GM13977 (cell line): Measurements from ENCODE around the gene BMP6.

Source experiments
- DNase-seq: peaks from one replicate; pipeline ENCODE4 v3.0.0; 2012; ENCODE audit warnings: low spot score
- CTCF ChIP-seq: IDR thresholded peaks from 2 replicates; pipeline ENCODE4 v1.5.1; 2012; ENCODE audit warnings: mild to moderate bottlenecking, control low read depth; ENCODE audit not compliant: insufficient read depth; ENCODE audit errors: extremely low read depth, missing control alignments
- in situ Hi-C: fragments of 300-500 bp; cut with MboI; formaldehyde crosslinking; loops from one replicate; pipeline ENCODE4 v1.12.0; 2022; ENCODE audit warnings: low sequenced_read_pairs, low pct_unique_long_range_greater_than_20kb, mixed read lengths, inconsistent platforms; ENCODE audit not compliant: unreplicated experiment

BMP6 gene

GRCh38 chr6:7776509-7776908, 50.6 kb downstream of the BMP6 start:
- in situ Hi-C loops, result no loop called here

GRCh38 chr6:7777074-7777473, 51.2 kb downstream of the BMP6 start:
- DNase-seq, result no peak
- in situ Hi-C loops, result no loop called here
- TF ChIP-seq CTCF, result no peak

More at GRCh38 chr6:7776509-7776908, 50.6 kb downstream of the BMP6 start:
- DNase-seq, result no peak
- no peak for TF ChIP-seq CTCF

- DNase-seq, result no peak
- no peak for TF ChIP-seq CTCF
- in situ Hi-C loops, result no loop called here
Measured at GRCh38 chr6:7781240-7781639, 55.3 kb downstream of the BMP6 start.

GRCh38 chr6:7784248-7784647, 58.3 kb downstream of the BMP6 start:
- in situ Hi-C loops, result no loop called here
- DNase-seq, result no peak
- TF ChIP-seq CTCF, result no peak

- TF ChIP-seq CTCF, result no peak
- no peak for DNase-seq
- in situ Hi-C loops, result no loop called here
Measured at GRCh38 chr6:7784706-7785105, 58.8 kb downstream of the BMP6 start.

GRCh38 chr6:7785243-7786035, 59.5 kb downstream of the BMP6 start:
- no peak for DNase-seq
- no peak for TF ChIP-seq CTCF
- in situ Hi-C loops, result no loop called here
